Suprapubic skin (tissue), 4 donors: ENCODE data around the gene TIAM1.

Experiments
- POLR2A ChIP-seq, 2 donors: fragments of 450-650 bp; IDR thresholded peaks; one replicate each; pipeline ENCODE4 v1.6.1; 2017; ENCODE audit warnings: antibody characterized with exemption in 2 of 2, mild to moderate bottlenecking in 2 of 2, moderate library complexity in 2 of 2
- POLR2AphosphoS5 ChIP-seq, 3 donors: sonication (generic); formaldehyde crosslinking; IDR thresholded peaks; one replicate each; pipeline ENCODE4 v1.6.1; 2017; ENCODE audit warnings: antibody characterized with exemption in 3 of 3
- TF ChIP-seq, protein P1 (sequence below), 2 donors: fragments of 200-600 bp in 1 of 2; fragments of 450-650 bp in 1 of 2; sonication (generic) in 1 of 2; IDR thresholded peaks; one replicate each; pipeline ENCODE4 v1.5.1; 2016 to 2019; ENCODE audit warnings: antibody characterized with exemption in 2 of 2, mild to moderate bottlenecking in 1 of 2, moderate library complexity in 1 of 2

DNA sequence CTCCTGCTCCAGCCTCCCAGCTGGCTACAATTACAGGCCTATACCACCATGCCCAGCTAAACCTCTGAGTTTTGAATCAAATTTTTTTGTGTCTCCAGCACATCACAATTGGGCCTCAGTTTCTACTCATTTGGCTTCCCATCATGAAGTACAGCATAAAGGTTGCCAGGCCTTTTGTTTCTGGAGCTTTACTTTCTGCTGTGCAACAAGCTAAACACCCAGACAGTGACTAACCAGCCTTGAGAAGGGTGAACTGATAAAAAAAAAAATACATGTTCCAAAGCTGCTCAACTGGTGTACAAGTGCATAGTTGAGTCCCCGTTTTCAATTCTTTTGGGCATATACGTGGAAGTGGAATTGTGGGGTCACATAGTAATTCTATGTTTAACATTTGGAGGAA lies 25.1 kb downstream of the TIAM1 start:
- no peak for TF ChIP-seq POLR2AphosphoS5 (IDR thresholded peaks at IDR 0.05)
- TF ChIP-seq, protein P1, sequence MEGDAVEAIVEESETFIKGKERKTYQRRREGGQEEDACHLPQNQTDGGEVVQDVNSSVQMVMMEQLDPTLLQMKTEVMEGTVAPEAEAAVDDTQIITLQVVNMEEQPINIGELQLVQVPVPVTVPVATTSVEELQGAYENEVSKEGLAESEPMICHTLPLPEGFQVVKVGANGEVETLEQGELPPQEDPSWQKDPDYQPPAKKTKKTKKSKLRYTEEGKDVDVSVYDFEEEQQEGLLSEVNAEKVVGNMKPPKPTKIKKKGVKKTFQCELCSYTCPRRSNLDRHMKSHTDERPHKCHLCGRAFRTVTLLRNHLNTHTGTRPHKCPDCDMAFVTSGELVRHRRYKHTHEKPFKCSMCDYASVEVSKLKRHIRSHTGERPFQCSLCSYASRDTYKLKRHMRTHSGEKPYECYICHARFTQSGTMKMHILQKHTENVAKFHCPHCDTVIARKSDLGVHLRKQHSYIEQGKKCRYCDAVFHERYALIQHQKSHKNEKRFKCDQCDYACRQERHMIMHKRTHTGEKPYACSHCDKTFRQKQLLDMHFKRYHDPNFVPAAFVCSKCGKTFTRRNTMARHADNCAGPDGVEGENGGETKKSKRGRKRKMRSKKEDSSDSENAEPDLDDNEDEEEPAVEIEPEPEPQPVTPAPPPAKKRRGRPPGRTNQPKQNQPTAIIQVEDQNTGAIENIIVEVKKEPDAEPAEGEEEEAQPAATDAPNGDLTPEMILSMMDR (IDR thresholded peaks at IDR 0.05) = no peak
- no peak for TF ChIP-seq POLR2A (IDR thresholded peaks at IDR 0.05)
